CD8-positive, alpha-beta memory T cell (primary cell): ENCODE measurements around the gene CFAP97. TPM values are rescaled to one million over a fixed set of nuclear protein-coding genes. Genes with fewer than 3 reads are reported as not detected.
"Not testable (repeated sequence)": the region's sequence is repeated elsewhere in the genome, so short reads cannot be mapped to it uniquely, and the experiment has no call there.

Experiments used
- CTCF ChIA-PET: fragments of 350-600 bp; sonication (Branson Sonifier 250); formaldehyde crosslinking; loops from one replicate; lab custom pipeline; 2021; ENCODE audit warnings: antibody characterized with exemption; lab: Charles Lee
- POLR2A ChIA-PET: fragments of 350-600 bp; sonication (Branson Sonifier 250); formaldehyde crosslinking; loops from one replicate; lab custom pipeline; 2021; ENCODE audit warnings: antibody characterized with exemption; lab: Charles Lee
- DNase-seq, 5 donors: peaks; one replicate each; pipeline versions ENCODE4 v3.0.0 to v3.0.0-alpha.2; 2020 to 2022; ENCODE audit warnings: mixed read lengths in 1 of 5
- H3K27ac ChIP-seq: one replicate; pipeline ENCODE4 v1.7.0; 2013; ENCODE audit warnings: low read depth, mild to moderate bottlenecking, low read length, moderate library complexity
- H3K27me3 ChIP-seq: 2 replicates; pipeline ENCODE4 v1.7.0; 2013; ENCODE audit warnings: low read length, mild to moderate bottlenecking; ENCODE audit not compliant: insufficient read depth, poor library complexity, severe bottlenecking
- H3K36me3 ChIP-seq: 2 replicates; pipeline ENCODE4 v1.7.0; 2013; ENCODE audit warnings: mild to moderate bottlenecking, low read length, moderate library complexity; ENCODE audit not compliant: insufficient read depth
- H3K4me1 ChIP-seq: 2 replicates; pipeline ENCODE4 v1.7.0; 2013; ENCODE audit warnings: mild to moderate bottlenecking, low read length, moderate library complexity; ENCODE audit not compliant: insufficient read depth
- H3K4me3 ChIP-seq: 2 replicates; pipeline ENCODE4 v1.7.0; 2013; ENCODE audit warnings: mild to moderate bottlenecking, low read length
- H3K9me3 ChIP-seq: 2 replicates; pipeline ENCODE4 v1.7.0; 2013; ENCODE audit warnings: mild to moderate bottlenecking, low read length
- H3K27ac Mint-ChIP-seq, 8 donors: one replicate each; pipeline ENCODE4 v1.8.0; 2020 to 2021; ENCODE audit warnings: mixed read lengths in 8 of 8, mild to moderate bottlenecking in 6 of 8, inconsistent platforms in 3 of 8, moderate library complexity in 3 of 8
- H3K27me3 Mint-ChIP-seq, 2 donors: one replicate each; pipeline ENCODE4 v1.8.0; 2020 to 2021; ENCODE audit warnings: mixed read lengths in 2 of 2, mild to moderate bottlenecking in 1 of 2, moderate library complexity in 1 of 2
- H3K36me3 Mint-ChIP-seq, 3 donors: one replicate each; pipeline ENCODE4 v1.8.0; 2020 to 2021; ENCODE audit warnings: mixed read lengths in 3 of 3, inconsistent platforms in 1 of 3, mild to moderate bottlenecking in 1 of 3
- H3K4me1 Mint-ChIP-seq, 3 donors: one replicate each; pipeline ENCODE4 v1.8.0; 2020 to 2021; ENCODE audit warnings: mixed read lengths in 3 of 3, inconsistent platforms in 1 of 3, mild to moderate bottlenecking in 1 of 3
- H3K4me3 Mint-ChIP-seq, 7 donors: one replicate each; pipeline ENCODE4 v1.8.0; 2020 to 2021; ENCODE audit warnings: mixed read lengths in 7 of 7, mild to moderate bottlenecking in 6 of 7, moderate library complexity in 4 of 7, inconsistent platforms in 2 of 7
- H3K9me3 Mint-ChIP-seq, 5 donors: one replicate each; pipeline ENCODE4 v1.8.0; 2020 to 2022; ENCODE audit warnings: mixed read lengths in 5 of 5, mild to moderate bottlenecking in 3 of 5, moderate library complexity in 2 of 5, inconsistent platforms in 1 of 5
- polyA plus RNA-seq: library from polyadenylated mRNA; unstranded; fragments of 300-500 nt; fragmentation: Illumina TruSeq; gene quantifications from one replicate; pipeline ENCODE4 v1.2.3, GENCODE V29; 2021
- total RNA-seq, 2 experiments: library from RNA; stranded (reverse); gene quantifications; one replicate each; pipeline ENCODE4 v1.2.3, GENCODE V29; 2021

Gene CFAP97
- total and polyA plus RNA-seq, 3 experiments from 2014 or later = 49.9 to 107 (median 50.1) TPM

DNA sequence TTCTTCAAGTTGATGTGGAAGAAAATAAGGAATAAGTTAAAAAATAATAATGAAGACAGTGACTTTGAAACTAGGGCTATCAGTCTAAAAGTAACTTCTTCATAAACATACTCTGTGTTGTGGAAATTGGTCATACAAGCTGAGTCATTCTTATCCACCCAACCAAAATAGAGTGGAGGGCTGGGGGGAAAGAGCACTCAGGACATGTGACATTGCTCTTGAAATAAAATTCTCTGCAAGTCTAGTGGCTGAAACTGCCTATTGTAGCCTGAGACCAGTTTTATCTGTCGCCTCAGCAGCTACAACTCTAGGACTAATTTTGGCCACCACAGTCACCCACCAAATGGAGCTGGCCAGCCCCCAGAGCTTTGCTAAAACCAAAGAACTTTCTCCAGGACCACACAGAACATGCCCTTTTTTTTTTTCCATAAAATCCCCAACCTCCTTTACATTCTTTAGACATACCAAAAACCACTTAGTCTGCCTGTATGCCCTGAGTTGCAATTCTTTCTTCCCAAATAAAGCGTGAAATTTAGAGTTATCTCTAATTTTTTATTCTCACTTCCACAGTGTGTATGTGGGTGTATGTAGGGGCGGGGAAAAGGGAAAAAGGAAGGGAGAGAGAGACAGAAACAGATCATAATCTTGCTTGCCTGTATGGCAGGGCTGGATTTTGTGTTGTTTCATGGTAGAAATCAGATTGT is 83.7 kb downstream of the CFAP97 start:
- Histone ChIP-seq H3K4me3 (no peak overlapping the region), H3K4me1 (no peaks in the 10 kb centered on the region), H3K27me3 (no peaks in the 10 kb centered on the region), H3K36me3 (no peaks in the 10 kb centered on the region), H3K9me3 (no peaks in the 10 kb centered on the region), H3K27ac (no peak overlapping the region)
- ChIA-PET CTCF (no interaction called here), POLR2A (no interaction called here)
- H3K4me1 Mint-ChIP-seq = peaks cover 4 to 10% (median 8%) of the 10 kb centered on the region in 3 donors
- H3K4me3 Mint-ChIP-seq = no peak overlapping the region
- no peak for DNase-seq
- no peaks in the 10 kb centered on the region for H3K9me3 Mint-ChIP-seq
- no peaks in the 10 kb centered on the region for H3K36me3 Mint-ChIP-seq
- H3K27me3 Mint-ChIP-seq = peaks cover 2 to 35% of the 10 kb centered on the region in 2 donors
- H3K27ac Mint-ChIP-seq = peak overlapping the region in 1 of 8 donors; percentile 64

DNA sequence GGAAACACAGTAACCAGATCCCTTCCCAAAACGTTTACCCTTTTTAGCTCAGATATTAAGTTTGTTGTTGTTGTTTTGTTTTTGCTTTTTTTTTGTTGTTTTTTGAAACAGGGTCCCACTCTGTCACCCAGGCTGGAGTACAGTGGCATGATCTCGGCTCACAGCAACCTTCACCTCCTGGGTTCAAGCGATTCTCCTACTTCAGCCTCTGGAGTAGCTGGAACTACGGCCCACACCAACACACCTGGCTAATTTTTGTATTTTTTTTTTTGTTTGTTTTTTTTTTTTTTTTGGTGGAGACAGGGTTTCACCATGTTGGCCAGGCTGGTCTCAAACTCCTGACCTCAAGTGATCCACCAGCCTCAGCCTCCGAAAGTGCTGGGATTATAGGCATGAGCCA is 84.3 kb downstream of the CFAP97 start:
- H3K4me1 Mint-ChIP-seq, H3K27ac Mint-ChIP-seq, H3K9me3 ChIP-seq, POLR2A ChIA-PET, H3K4me3 ChIP-seq, H3K27ac ChIP-seq, H3K9me3 Mint-ChIP-seq, DNase-seq, H3K4me1 ChIP-seq, H3K27me3 ChIP-seq, H3K36me3 Mint-ChIP-seq, CTCF ChIA-PET, H3K36me3 ChIP-seq, H3K4me3 Mint-ChIP-seq: not testable (repeated sequence)
- peaks cover 0 to 34% of the 10 kb centered on the region in 2 donors for H3K27me3 Mint-ChIP-seq

DNA sequence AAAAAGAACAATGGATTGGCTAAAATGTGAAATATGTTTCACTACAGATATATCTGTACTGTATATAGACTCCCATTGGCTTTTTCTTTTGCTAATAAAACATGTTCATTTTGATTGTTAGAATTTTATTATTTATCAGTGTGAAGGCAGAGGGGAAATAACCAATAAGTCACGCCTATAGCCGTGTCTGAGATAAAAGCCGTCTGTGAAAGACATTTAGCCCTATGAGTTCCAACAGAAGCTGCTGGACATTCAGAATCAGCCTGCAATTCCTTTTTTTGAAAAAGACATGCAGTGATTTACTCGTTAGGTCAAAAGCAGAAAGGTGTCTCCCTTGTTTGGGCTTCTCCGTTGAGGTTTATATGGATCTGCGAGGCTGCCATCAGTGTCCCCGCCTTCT is 84.9 kb downstream of the CFAP97 start:
- POLR2A ChIA-PET = no interaction called here
- H3K9me3 Mint-ChIP-seq = no peaks in the 10 kb centered on the region
- peaks cover 4 to 10% (median 8%) of the 10 kb centered on the region in 3 donors for H3K4me1 Mint-ChIP-seq
- H3K27me3 Mint-ChIP-seq = peaks cover under 1 to 37% of the 10 kb centered on the region in 2 donors
- H3K36me3 ChIP-seq = no peaks in the 10 kb centered on the region
- H3K27ac Mint-ChIP-seq = no peak overlapping the region
- CTCF ChIA-PET = no interaction called here
- H3K27me3 ChIP-seq = no peaks in the 10 kb centered on the region
- no peak overlapping the region for H3K4me3 ChIP-seq
- H3K4me3 Mint-ChIP-seq = no peak overlapping the region
- DNase-seq = no peak
- H3K27ac ChIP-seq = no peak overlapping the region
- no peaks in the 10 kb centered on the region for H3K36me3 Mint-ChIP-seq
- no peaks in the 10 kb centered on the region for H3K4me1 ChIP-seq
- no peaks in the 10 kb centered on the region for H3K9me3 ChIP-seq

DNA sequence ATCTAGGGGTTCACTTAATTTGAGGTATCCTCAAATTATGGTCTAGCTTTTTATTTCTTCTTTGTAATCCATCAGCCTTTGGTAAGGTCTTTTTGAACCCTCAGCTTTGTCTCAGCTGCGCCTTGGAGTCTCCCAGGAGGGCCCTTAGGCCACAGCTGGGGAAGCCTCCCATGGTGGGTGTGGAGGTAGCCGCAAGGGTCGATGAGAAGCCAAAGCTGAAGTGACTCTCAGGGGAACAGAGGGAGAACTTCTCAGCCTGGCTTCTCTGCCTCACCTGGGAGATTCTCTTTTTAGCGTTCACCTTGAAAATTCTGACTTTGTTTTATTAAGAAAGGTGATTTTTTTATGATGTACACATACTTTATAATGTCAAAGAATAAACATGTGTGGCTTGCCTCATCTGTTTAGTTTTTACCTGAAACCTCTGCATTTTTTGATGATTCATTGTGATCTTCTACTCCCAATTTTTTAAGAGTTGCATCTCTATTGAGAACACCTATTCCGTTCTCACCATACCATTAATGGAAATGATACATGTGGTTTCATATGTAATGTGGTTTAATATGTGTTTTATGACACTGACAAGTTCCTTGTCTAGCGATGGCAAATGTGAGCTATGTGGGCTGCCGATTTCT is 86.4 kb downstream of the CFAP97 start:
- no peak overlapping the region for H3K4me3 Mint-ChIP-seq
- DNase-seq = no peak
- Histone ChIP-seq H3K4me3 (no peak overlapping the region), H3K9me3 (no peaks in the 10 kb centered on the region), H3K27me3 (no peaks in the 10 kb centered on the region), H3K27ac (no peak overlapping the region), H3K36me3 (no peaks in the 10 kb centered on the region), H3K4me1 (no peaks in the 10 kb centered on the region)
- ChIA-PET CTCF (no interaction called here), POLR2A (interaction anchor here (0.7 kb wide), 1 partner anchor 9 kb away, joined by 3 read pairs; no protein-coding TSS in a partner anchor)
- H3K9me3 Mint-ChIP-seq = no peaks in the 10 kb centered on the region
- no peaks in the 10 kb centered on the region for H3K4me1 Mint-ChIP-seq
- no peaks in the 10 kb centered on the region for H3K36me3 Mint-ChIP-seq
- H3K27me3 Mint-ChIP-seq = peaks cover 1 to 29% of the 10 kb centered on the region in 2 donors
- H3K27ac Mint-ChIP-seq = no peak overlapping the region

DNA sequence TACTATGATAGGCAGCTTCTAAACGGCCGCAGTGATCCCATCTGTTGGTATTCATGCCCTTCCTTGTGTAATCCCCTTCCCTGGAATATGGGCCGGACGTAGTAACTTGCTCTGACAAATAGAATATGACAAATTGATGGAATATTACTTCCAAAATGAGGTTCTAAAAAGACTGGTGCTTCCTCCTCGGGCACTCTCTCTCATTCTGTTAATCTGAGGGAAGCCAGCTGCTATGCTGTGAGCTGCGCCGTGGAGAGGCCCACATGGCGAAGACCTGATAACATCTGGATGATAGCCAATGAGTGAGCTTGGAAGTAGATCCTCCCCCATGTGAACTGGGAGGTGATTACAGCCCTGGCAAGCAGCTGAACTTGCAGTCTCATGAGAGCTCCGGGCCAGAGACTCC is 88.0 kb downstream of the CFAP97 start:
- Mint-ChIP-seq H3K9me3 (no peaks in the 10 kb centered on the region), H3K27ac (no peak overlapping the region), H3K36me3 (no peaks in the 10 kb centered on the region), H3K4me3 (no peak overlapping the region), H3K4me1 (no peaks in the 10 kb centered on the region), H3K27me3 (peaks cover 1 to 27% of the 10 kb centered on the region in 2 donors)
- DNase-seq = no peak
- no peaks in the 10 kb centered on the region for H3K4me1 ChIP-seq
- no peaks in the 10 kb centered on the region for H3K36me3 ChIP-seq
- CTCF ChIA-PET = interaction anchor here (1.0 to 1.1 kb wide), 3 partner anchors 13 to 20 kb away, joined by 3 to 4 read pairs (median 3); no protein-coding TSS in a partner anchor
- POLR2A ChIA-PET = no interaction called here
- no peaks in the 10 kb centered on the region for H3K27me3 ChIP-seq
- H3K4me3 ChIP-seq = no peak overlapping the region
- no peaks in the 10 kb centered on the region for H3K9me3 ChIP-seq
- peak overlapping the region; percentile 9 for H3K27ac ChIP-seq

DNA sequence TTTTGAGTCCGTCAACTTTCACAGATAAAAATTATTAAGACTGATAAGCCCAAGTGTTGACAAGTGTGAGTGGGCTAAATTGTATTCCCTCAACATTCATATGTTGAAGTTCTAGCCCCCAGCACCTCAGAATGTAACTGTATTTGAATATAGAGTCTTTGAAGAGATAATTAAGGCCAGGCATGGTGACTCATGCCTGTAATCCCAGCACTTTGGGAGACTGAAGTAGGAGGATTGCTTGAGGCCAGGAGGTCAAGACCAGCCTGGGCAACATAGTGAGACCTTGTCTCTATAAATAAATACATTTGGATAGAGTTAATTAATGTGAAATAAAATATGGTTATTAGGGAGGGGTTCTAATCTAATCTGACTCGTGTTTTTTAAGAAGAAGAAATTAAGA is 90.5 kb downstream of the CFAP97 start:
- Histone ChIP-seq H3K36me3 (no peaks in the 10 kb centered on the region), H3K27me3 (no peaks in the 10 kb centered on the region), H3K4me1 (no peaks in the 10 kb centered on the region), H3K27ac (no peak overlapping the region), H3K4me3 (no peak overlapping the region), H3K9me3 (no peaks in the 10 kb centered on the region)
- Mint-ChIP-seq H3K4me1 (no peaks in the 10 kb centered on the region), H3K27me3 (peaks cover 1 to 30% of the 10 kb centered on the region in 2 donors), H3K27ac (no peak overlapping the region), H3K4me3 (no peak overlapping the region), H3K36me3 (no peaks in the 10 kb centered on the region), H3K9me3 (no peaks in the 10 kb centered on the region)
- ChIA-PET POLR2A (no interaction called here), CTCF (no interaction called here)
- no peak for DNase-seq

DNA sequence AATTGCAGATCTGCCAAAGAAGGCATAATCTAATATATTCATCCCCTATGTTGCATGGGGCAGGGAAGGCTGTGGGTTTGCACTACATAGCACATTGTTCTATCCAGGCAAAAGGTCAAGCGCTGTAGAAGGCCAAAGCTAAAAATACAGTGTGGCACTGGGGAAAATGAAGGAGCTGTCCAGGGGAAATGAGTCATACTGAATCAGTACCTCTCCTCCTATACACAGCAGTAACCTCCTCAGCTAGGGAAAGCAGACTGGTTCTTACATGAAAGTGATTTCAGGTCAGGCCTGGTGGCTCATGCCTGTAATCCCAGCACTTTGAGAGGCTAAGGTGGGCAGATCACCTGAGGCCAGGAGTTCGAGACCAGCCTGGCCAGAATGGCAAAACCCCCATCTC is 91.7 kb downstream of the CFAP97 start:
- H3K27me3 Mint-ChIP-seq = peaks cover 1 to 34% of the 10 kb centered on the region in 2 donors
- H3K4me3 Mint-ChIP-seq = no peak overlapping the region

DNA sequence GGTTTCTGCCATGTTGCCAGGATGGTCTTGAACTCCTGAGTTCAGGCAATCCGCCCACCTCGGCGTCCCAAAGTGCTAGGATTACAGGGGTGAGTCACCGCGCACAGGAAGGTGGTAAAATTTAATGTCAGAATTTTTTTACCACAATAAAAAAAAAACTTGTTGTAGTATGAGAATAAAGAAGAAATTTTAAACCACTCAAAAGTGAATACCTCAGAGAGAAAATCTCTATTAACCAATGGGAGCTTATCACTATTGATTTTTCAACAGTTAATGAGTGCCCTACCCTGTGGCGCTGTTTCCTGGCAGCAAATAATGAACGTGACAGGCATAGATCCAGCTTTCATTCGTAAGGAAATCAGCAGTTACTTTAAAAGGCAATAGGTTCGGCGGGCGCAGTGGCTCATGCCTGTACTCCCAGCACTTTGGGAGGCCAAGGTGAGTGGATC is 93.4 kb downstream of the CFAP97 start:
- no peak overlapping the region for H3K4me3 ChIP-seq
- no peaks in the 10 kb centered on the region for H3K9me3 Mint-ChIP-seq
- H3K4me3 Mint-ChIP-seq = no peak overlapping the region
- no peaks in the 10 kb centered on the region for H3K4me1 Mint-ChIP-seq
- no peaks in the 10 kb centered on the region for H3K4me1 ChIP-seq
- POLR2A ChIA-PET = no interaction called here
- CTCF ChIA-PET = no interaction called here
- H3K27ac ChIP-seq = no peak overlapping the region
- H3K9me3 ChIP-seq = no peaks in the 10 kb centered on the region
- no peak for DNase-seq
- H3K27me3 ChIP-seq = no peaks in the 10 kb centered on the region
- H3K27me3 Mint-ChIP-seq = peaks cover 1 to 30% of the 10 kb centered on the region in 2 donors
- H3K27ac Mint-ChIP-seq = no peak overlapping the region
- no peaks in the 10 kb centered on the region for H3K36me3 Mint-ChIP-seq
- H3K36me3 ChIP-seq = no peaks in the 10 kb centered on the region

More for the DNA sequence above, 91.7 kb downstream of the CFAP97 start:
- no peaks in the 10 kb centered on the region for H3K36me3 ChIP-seq
- no peak overlapping the region for H3K27ac ChIP-seq
- DNase-seq = no peak
- Mint-ChIP-seq H3K4me1 (no peaks in the 10 kb centered on the region), H3K27ac (no peak overlapping the region), H3K9me3 (no peaks in the 10 kb centered on the region), H3K36me3 (no peaks in the 10 kb centered on the region)
- ChIA-PET CTCF (no interaction called here), POLR2A (no interaction called here)
- H3K4me3 ChIP-seq = no peak overlapping the region
- H3K27me3 ChIP-seq = no peaks in the 10 kb centered on the region
- H3K4me1 ChIP-seq = no peaks in the 10 kb centered on the region
- H3K9me3 ChIP-seq = no peaks in the 10 kb centered on the region
